HCT116 (cell line): ENCODE results near the gene NCOA5. TPM values are rescaled to one million over a fixed set of nuclear protein-coding genes. Genes with fewer than 3 reads are reported as not detected.

ENCODE experiments used
- ATAC-seq: fragments of 200-7000 bp; cut with Tn5 transposase; 2 replicates; pipeline ENCODE4 v1.9.1; 2020; ENCODE audit warnings: mild to moderate bottlenecking, moderate library complexity
- BruUV-seq: library from RNA; stranded (reverse); fragments of 400-500 nt; replicated peaks from 2 replicates; lab custom pipeline; 2021; lab: Mats Ljungman, UMichigan
- CTCF ChIA-PET: fragments of 300-600 bp; sonication (Branson Sonifier 250); formaldehyde crosslinking; loops from one replicate; lab custom pipeline; 2021; ENCODE audit warnings: antibody characterized with exemption; lab: Charles Lee
- POLR2A ChIA-PET: fragments of 300-600, 350-600 bp; sonication (Branson Sonifier 250); formaldehyde crosslinking; loops from one replicate; lab custom pipeline; 2021; ENCODE audit warnings: antibody characterized with exemption; lab: Charles Lee
- RAD21 ChIA-PET, 2 experiments: fragments of 300-600 bp; sonication (Branson Sonifier 250); formaldehyde crosslinking; loops; one replicate each; lab custom pipeline; 2023; ENCODE audit warnings: low total read pairs in 2 of 2; ENCODE audit not compliant: uncharacterized antibody in 2 of 2, unreplicated experiment in 2 of 2, low non-redundant PET in 1 of 2; lab: Charles Lee
- DNase-seq: peaks from one replicate; pipeline ENCODE4 v3.0.0-alpha.2; 2010; ENCODE audit warnings: low read depth, low spot score
- H2AFZ ChIP-seq: fragments of 200-600 bp; shearing (Covaris generic), sonication (generic); 2 replicates; pipeline ENCODE4 v1.6.1; 2017; ENCODE audit warnings: low read depth, mixed run types, mixed read lengths, antibody characterized with exemption, low read length; ENCODE audit not compliant: poor library complexity, severe bottlenecking
- H3K27ac ChIP-seq: 2 replicates; pipeline ENCODE4 v1.5.1; 2012; ENCODE audit warnings: low read depth, low read length
- H3K27me3 ChIP-seq: fragments of 200-600 bp; sonication (generic); 2 replicates; pipeline ENCODE4 v1.6.1; 2016; ENCODE audit warnings: mixed run types, low read length, mixed read lengths; ENCODE audit not compliant: insufficient read depth
- H3K36me3 ChIP-seq, 2 experiments: fragments of 200-500 bp in 1 of 2; fragments of 200-600 bp in 1 of 2; sonication (Bioruptor generic) in 1 of 2; sonication (generic) in 1 of 2; 2 replicates each; pipeline versions ENCODE4 v1.5.1 to v1.6.1; 2014 to 2016; ENCODE audit warnings: low read length in 2 of 2, inconsistent platforms in 1 of 2, mixed read lengths in 1 of 2, mixed run types in 1 of 2; ENCODE audit not compliant: insufficient read depth in 2 of 2, control insufficient read depth in 1 of 2
- H3K4me1 ChIP-seq, 2 experiments: fragments of 200-600 bp in 1 of 2; sonication (generic) in 1 of 2; 2 replicates each; pipeline versions ENCODE4 v1.5.1 to v1.6.1; 2012 to 2017; ENCODE audit warnings: low read length in 2 of 2, inconsistent platforms in 1 of 2, mild to moderate bottlenecking in 1 of 2, mixed read lengths in 1 of 2, mixed run types in 1 of 2, moderate library complexity in 1 of 2; ENCODE audit not compliant: insufficient read depth in 2 of 2, control insufficient read depth in 1 of 2
- H3K4me2 ChIP-seq: fragments of 200-600 bp; sonication (generic); 2 replicates; pipeline ENCODE4 v1.6.1; 2017; ENCODE audit warnings: mixed run types, low read length, mixed read lengths
- H3K4me3 ChIP-seq, 2 experiments: fragments of 200-600 bp in 1 of 2; sonication (generic) in 1 of 2; replicated peaks in 1 of 2; 2 replicates each; pipeline ENCODE4 v1.5.1; 2011 to 2016; ENCODE audit warnings: low read length in 2 of 2, control low read depth in 1 of 2, low read depth in 1 of 2, mild to moderate bottlenecking in 1 of 2, mixed read lengths in 1 of 2, mixed run types in 1 of 2
- H3K79me2 ChIP-seq: fragments of 200-600 bp; sonication (generic); 2 replicates; pipeline ENCODE4 v1.6.1; 2017; ENCODE audit warnings: mild to moderate bottlenecking, mixed run types, low read length, moderate library complexity, mixed read lengths; ENCODE audit not compliant: insufficient read depth
- H3K9ac ChIP-seq: fragments of 200-600 bp; sonication (generic); 2 replicates; pipeline ENCODE4 v1.6.1; 2016; ENCODE audit warnings: low read length, mixed read lengths
- H3K9me2 ChIP-seq: fragments of 200-600 bp; sonication (generic), shearing (Covaris generic); 2 replicates; pipeline ENCODE4 v1.6.1; 2017; ENCODE audit warnings: mixed run types, mild to moderate bottlenecking, moderate library complexity; ENCODE audit not compliant: insufficient read depth
- H3K9me3 ChIP-seq, 2 experiments: fragments of 200-500 bp in 1 of 2; fragments of 200-600 bp in 1 of 2; sonication (Bioruptor generic) in 1 of 2; sonication (generic) in 1 of 2; 2 replicates each; pipeline ENCODE4 v1.6.1; 2014 to 2017; ENCODE audit warnings: low read length in 2 of 2, mixed read lengths in 2 of 2, inconsistent platforms in 1 of 2, low read depth in 1 of 2, mild to moderate bottlenecking in 1 of 2, mixed run types in 1 of 2, moderate library complexity in 1 of 2; ENCODE audit not compliant: control insufficient read depth in 1 of 2, insufficient read depth in 1 of 2
- H4K20me1 ChIP-seq: fragments of 200-600 bp; sonication (generic), shearing (Covaris generic); 2 replicates; pipeline ENCODE4 v1.6.1; 2017; ENCODE audit warnings: mixed run types, mild to moderate bottlenecking, moderate library complexity; ENCODE audit not compliant: insufficient read depth
- CBX3 ChIP-seq: IDR thresholded peaks from 2 replicates; pipeline ENCODE4 v1.6.1; 2012; ENCODE audit warnings: low read depth
- CEBPB ChIP-seq: IDR thresholded peaks from 2 replicates; pipeline ENCODE4 v1.6.1; 2012; ENCODE audit warnings: low read depth
- ELF1 ChIP-seq: IDR thresholded peaks from 2 replicates; pipeline ENCODE4 v1.6.1; 2012; ENCODE audit warnings: low read depth, borderline replicate concordance
- EZH2phosphoT487 ChIP-seq: fragments of 200-600 bp; IDR thresholded peaks from 2 replicates; pipeline ENCODE4 v1.6.1; 2018; ENCODE audit warnings: antibody characterized with exemption, borderline replicate concordance
- FOSL1 ChIP-seq: IDR thresholded peaks from 2 replicates; pipeline ENCODE4 v1.6.1; 2012; ENCODE audit warnings: low read depth
- POLR2A ChIP-seq: IDR thresholded peaks from 2 replicates; pipeline ENCODE4 v1.7.0; 2011; ENCODE audit warnings: borderline replicate concordance; ENCODE audit not compliant: insufficient read depth, insufficient read length; ENCODE audit errors: extremely low read depth
- POLR2AphosphoS5 ChIP-seq: IDR thresholded peaks from 2 replicates; pipeline ENCODE4 v1.6.1; 2011; ENCODE audit warnings: mild to moderate bottlenecking, low read depth, low read length, moderate library complexity
- RAD21 ChIP-seq: IDR thresholded peaks from 2 replicates; pipeline ENCODE4 v1.6.1; 2012; ENCODE audit warnings: low read depth, mild to moderate bottlenecking
- SIN3A ChIP-seq: IDR thresholded peaks from 2 replicates; pipeline ENCODE4 v1.6.1; 2012; ENCODE audit warnings: low read depth
- SRF ChIP-seq: IDR thresholded peaks from 2 replicates; pipeline ENCODE4 v1.6.1; 2012; ENCODE audit warnings: low read depth
- YY1 ChIP-seq: IDR thresholded peaks from 2 replicates; pipeline ENCODE4 v1.6.1; 2011; ENCODE audit warnings: low read length, low read depth, moderate library complexity, mild to moderate bottlenecking; ENCODE audit not compliant: insufficient replicate concordance; ENCODE audit errors: extremely low read depth
- ZFX ChIP-seq: fragments of 450-650 bp; IDR thresholded peaks from 2 replicates; pipeline ENCODE4 v1.6.1; 2017
- ZNF274 ChIP-seq: fragments of 200-500 bp; sonication (Bioruptor generic); IDR thresholded peaks from 2 replicates; pipeline ENCODE4 v1.6.1; 2014; ENCODE audit warnings: mild to moderate bottlenecking, low read depth, low read length, inconsistent platforms
- intact Hi-C: fragments of 100-400 bp; cut with micrococcal nuclease; formaldehyde crosslinking; loops from 2 replicates; pipeline ENCODE4 v1.10.0; 2022
- total RNA-seq: library from RNA; stranded (reverse); gene quantifications from one replicate; pipeline ENCODE4 v1.2.1, GENCODE V29; 2021; ENCODE audit not compliant: unreplicated experiment

NCOA5 gene
- total RNA-seq, 1 experiment from 2014 or later, result 31.6 TPM

- Histone ChIP-seq H4K20me1 (no peaks in the 10 kb centered on the region), H3K9me2 (no peaks in the 10 kb centered on the region), H3K4me1 (peaks cover 0 to 16% of the 10 kb centered on the region in 2 experiments; a peak in 2 of 4 replicates), H3K4me2 (no peak overlapping the region), H3K27me3 (peaks cover 32% of the 10 kb centered on the region; the same call in 1 of the 2 replicates), H3K4me3 (no peak overlapping the region), H3K79me2 (no peaks in the 10 kb centered on the region), H3K9me3 (no peaks in the 10 kb centered on the region), H3K27ac (no peak overlapping the region), H2AFZ (no peak overlapping the region)
- ChIA-PET CTCF (interaction anchor here (1.8 kb wide), 1 partner anchor 12 kb away, joined by 6 read pairs; no protein-coding TSS in a partner anchor), RAD21 (no interaction called here)
- no TSS peak for BruUV-seq
- no peak for DNase-seq
- TF ChIP-seq ZFX (no peak), ELF1 (no peak), FOSL1 (no peak), RAD21 (no peak), CEBPB (no peak), POLR2AphosphoS5 (no peak), SRF (no peak), ZNF274 (no peak), POLR2A (no peak), CBX3 (no peak), EZH2phosphoT487 (no peak), YY1 (no peak), SIN3A (no peak)
- TF ChIP-seq, all 23 proteins: peak for 0
- no peak for ATAC-seq
- intact Hi-C loops, result loop anchor here (1.0 to 10.0 kb wide), 3 partner anchors 63 to 301 kb away; no protein-coding TSS in a partner anchor
- H3K36me3 ChIP-seq, result no peaks in the 10 kb centered on the region
- POLR2A ChIA-PET, result no interaction called here
- H3K9ac ChIP-seq, result no peak overlapping the region
Observed at GRCh38 chr20:46023999-46024398, 65.8 kb downstream of the NCOA5 start.
